GM15510 (cell line): ENCODE data around the gene CCSAP.

Experiments
- POLR2A ChIP-seq: IDR thresholded peaks from 3 replicates; pipeline ENCODE4 v1.6.1; 2011; ENCODE audit warnings: borderline replicate concordance; ENCODE audit not compliant: insufficient read length; ENCODE audit errors: extremely low read depth

CCSAP gene

DNA sequence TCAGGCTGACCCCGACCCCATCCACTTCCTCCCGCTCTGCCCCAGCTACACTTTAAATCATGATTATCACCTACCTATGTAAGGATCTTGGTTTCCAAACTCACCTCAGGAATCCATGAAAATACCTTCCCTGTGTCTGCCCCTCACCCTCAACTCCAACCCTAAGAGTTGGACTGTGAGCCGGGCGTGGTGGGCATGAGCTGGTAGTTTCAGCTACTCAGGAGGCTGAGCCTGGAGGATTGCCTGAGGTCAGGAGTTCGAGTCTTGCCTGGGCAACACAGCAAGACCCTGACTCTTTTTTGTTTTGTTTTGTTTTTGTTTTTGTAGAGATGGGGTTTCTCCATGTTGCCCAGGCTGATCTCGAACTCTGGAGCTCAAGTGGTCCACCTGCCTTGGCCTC lies 30.5 kb upstream of the CCSAP start:
- no peak for TF ChIP-seq POLR2A

DNA sequence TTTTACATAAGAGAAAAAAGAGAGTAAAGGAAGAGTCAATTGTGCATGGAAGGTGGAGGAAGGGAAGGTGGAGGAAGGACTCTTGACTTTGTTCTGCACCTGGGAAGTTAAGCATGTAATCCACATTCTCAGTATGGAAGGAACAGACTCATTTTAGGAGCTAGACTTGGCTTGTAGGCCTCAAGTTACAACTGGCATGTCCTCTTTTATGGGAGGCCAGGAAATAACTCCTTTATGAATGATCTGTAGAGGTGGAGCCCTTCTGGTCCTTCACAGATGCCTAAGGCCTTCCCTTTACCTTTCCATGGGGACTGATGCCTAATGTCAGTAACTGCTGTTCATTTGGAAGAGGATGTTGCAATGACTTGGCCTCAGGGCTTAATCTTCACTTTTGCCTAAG lies 29.4 kb upstream of the CCSAP start:
- TF ChIP-seq POLR2A: no peak

DNA sequence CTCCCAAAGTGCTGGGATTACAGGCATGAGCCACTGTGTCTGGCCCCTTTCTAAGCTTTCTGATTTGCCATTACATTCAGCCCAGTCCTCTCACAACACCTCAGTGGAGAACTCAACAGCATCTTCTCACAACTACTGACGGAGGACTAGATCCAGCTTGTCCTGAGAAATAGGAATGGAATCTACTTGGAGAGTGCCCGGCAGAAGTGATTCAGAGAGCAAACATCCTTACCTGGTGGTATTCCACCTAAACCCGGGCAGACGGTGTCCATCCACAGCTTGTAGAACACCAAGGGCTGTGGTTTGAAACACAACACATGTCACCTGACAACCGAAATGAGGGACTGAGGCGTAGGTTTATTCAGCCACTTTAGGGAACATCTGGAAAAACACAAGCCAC lies 28.8 kb upstream of the CCSAP start:
- no peak for TF ChIP-seq POLR2A

DNA sequence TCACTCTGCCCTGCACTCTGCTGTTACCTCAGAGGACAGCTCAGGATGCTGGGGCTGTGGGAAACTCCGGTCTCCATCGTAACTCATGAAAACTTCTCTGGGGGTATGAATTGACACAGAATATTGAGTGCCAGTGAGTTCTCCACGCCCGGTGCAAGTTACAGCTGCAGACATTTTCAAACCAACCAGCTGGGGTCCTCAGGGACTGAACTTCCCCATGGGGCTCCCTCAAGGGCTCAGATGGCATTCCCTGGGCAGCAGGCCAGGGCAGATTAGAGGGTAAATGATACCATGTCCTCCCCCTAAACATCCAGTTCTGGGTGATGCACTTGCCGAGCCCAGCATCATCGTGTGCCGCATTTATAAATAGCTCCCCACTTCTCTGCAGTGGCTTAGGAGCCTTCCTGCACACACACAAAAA lies 27.8 kb upstream of the CCSAP start:
- no peak for TF ChIP-seq POLR2A

DNA sequence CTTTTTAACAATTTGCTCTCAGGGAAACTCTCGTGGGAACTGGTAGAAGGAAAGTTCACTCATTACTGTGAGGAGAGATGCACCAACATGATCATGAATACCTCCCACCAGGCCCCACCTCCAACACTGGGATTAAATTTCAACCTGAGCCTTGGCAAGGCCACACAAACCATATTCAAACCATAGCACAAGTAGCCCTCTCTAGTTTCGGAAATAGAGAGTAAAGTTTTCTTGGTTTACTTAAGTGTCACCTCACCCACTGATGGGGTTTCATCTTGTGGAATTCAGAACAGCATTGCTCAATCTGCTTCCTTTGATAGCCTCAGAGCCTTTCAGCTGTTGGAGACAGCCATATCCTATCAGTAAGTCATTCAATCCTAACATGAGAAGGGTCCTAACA lies 25.5 kb upstream of the CCSAP start:
- TF ChIP-seq POLR2A: no peak

DNA sequence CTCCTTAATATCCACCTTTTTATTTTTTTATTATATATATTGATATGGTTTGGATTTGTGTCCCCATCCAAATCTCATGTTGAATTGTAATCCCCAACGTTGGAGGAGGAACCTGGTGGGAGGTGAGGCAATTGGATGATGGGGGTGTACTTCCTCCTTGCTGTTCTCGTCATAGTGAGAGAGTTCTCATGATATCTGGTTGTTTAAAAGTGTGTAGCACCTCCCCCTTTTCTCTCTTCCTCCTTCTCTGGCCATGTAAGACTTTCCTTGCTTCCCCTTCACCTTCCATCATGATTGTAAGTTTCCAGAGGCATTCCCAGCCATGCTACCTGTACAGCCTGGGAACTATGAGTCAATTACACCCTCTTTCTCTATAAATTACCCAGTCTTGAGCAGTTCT lies 22.7 kb upstream of the CCSAP start:
- TF ChIP-seq POLR2A: no peak

DNA sequence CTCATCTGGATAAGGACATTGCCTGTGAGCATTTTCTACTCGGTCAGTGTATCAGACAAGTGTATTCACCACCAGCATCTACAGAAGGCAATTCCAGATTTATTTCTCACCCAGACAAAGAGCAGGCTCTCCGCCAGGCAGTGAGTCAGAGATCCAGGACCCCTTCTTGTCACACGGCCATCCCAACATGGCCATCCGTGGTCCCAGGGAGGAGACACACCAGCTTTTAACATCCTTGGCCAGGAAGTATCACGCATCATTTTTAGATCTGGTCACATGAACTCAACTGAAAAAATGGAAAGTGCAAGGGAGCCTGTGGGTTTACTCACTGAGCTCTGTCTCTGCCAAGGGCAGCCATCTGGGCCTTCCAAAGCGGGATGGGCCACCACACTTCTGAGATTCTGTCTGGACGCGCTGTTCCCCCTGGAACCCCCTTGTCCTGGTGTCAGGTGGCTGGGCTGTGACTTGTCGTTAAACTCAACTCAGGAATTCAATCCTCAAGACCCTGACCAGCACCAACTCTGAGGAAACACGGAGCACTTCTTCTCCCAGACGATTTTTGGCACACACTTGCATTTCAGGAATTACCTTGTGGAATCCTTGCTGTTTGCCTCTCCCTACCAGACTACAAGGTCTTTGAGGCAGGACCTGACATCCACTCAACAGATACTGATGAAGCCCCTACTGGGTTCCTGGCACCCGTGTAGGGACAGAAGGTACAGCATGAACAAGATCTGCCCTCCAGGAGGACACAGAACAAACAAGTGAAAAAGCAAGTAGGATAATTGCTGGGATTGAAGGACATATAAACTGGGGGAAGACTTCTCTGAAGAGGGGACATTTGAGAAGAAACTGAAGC lies 21.6 kb upstream of the CCSAP start:
- no peak for TF ChIP-seq POLR2A

DNA sequence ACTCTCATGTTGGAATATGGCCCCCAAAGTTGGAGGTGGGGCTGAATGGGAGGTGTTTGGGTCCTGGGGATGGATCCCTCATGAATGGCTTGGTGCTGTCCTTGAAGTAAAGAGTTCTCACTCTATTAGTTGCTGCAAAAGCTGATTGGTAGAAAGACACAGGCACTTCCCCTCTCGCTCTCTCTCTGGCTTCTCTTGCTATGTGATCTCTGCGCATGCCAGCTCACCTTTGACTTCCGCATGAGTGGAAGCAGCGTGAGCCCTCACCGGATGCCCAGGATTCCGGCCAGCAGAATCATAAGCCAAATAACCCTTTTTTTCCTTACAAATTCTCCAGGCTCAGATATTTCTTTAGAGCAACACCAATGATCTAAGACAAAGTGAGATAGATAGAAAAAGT lies 20.9 kb upstream of the CCSAP start:
- TF ChIP-seq POLR2A: no peak

DNA sequence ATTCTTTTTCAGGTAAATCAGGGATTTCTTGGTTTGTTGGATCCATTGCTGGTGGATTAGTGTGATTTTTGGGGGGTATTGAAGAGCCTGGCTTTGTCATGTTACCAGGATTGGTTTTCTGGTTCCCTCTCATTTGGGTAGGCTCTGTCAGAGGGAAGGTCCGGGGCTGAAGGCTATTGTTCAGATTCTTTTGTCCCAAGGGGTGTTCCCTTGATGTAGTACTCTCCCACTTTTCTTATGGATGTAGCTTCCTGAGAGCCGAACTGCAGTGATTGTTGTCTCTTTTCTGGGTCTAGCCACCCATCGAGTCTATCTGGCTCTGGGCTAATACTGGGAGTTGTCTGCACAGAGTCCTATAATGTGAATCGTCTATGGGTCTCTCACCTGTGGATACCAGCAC lies 17.6 kb upstream of the CCSAP start:
- TF ChIP-seq POLR2A: no peak

DNA sequence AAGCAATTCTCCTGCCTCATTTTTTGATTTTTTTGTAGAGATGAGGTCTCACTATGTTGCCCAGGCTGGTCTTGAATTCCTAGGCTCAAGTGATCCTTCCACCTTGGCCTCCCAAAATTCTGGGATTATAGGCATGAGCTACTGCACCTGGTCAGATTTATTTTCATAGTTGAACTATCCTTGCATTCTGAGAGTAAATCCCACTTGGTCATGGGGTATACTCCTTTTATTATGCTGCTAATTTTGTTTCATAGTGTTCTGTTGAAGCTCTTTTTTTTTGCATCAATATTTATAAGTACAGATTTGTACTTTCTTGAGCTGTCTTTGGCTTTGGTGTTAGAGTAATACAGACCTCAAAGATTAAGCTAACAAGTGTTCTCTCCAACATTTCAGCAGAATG lies 12.8 kb upstream of the CCSAP start:
- TF ChIP-seq POLR2A: no peak

DNA sequence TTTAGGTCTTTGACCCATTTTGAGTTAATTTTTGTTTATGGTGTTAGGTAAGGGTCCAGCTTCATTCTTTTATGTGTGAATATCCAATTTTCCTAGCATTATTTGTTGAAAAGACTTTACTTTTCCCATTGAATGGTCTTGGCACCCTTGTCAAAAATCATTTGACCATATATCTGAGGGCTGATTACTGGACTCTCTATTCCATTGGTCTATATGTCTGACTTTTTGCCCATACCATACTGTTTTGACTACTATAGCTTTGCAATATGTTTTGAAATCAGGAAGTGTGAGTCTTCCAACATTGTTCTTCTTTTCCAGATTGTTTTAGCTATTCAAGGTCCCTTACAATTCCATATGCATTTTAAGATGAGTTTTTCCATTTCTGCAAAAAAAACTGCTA lies 11.4 kb upstream of the CCSAP start:
- TF ChIP-seq POLR2A: no peak

DNA sequence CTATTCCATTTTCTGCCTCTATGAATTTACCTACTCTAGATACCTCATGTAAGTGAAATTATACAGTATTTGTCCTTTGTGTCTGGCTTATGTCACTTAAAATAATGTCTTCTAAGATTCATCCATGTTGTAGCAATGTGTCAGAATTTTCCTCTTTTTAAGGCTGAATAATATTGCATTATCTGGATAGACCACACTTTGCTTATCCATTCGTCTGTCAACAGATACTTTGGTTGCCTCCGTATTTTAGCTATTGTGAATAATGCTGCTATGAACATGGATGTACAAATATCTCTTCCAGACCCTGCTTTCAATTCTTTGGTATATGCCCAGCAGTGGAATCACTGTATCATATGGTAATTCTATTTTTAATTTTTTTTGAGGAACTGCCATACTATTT lies 10.1 kb upstream of the CCSAP start:
- no peak for TF ChIP-seq POLR2A

DNA sequence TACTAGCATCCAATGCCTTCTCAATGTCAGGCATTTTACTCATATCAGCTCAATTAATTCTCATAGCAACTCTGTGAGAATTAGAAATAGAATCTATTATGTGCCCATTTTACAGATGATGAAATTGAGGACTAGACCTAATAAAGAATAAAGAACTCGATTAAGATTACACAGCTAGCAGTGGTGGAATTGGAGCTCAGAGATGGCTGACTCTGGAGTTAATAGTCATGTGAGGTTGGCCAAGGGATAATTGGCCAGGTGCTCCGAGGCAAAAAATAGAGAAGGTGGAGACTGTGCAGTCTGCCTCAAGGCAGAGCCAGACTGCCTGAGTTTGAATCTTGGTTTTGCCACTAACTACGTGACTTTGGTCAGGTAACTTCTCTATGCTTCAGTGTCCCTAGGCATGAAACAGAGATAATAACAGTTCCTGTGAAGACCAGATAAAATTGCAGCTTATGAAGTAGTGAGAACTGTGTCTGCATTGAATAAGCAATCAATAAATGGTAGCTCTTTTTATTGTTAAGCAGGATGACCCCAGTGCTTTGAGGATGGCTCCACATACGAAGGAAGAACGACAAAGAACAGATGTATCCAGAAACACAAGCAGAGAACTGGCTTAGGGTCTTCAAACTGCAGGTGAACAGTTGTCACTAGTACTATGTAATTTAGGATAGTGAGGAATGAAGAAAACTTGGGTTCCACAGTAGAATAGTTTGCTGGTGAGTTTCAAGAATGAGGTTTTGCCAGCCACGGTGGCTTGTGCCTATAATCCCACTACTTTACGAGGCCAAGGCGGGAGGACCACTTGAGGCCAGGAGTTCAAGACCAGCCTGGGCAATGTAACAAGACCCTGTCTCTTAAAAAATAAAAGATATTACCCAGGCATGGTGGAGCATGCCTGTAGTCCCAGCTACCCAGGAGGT lies 6.9 kb upstream of the CCSAP start:
- no peak for TF ChIP-seq POLR2A

DNA sequence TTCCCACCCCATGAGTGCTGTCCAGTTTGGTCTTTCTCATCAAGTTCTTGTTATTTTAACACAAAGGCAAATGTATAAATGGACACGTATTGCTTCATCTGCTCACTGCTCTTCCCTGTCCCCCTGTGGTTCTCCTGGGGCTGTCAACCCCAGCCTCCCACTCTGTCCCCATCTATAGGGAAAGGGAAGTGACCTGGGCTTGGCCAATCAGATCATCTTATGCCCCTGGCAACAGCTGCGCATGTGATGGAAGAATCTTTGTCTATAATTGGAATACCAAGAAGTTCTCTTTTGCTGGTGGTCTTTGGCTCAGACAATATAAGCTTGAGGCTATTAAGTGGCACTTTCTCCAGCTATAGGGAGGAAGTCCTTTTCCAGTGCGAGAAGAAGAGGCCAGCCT lies 4.7 kb upstream of the CCSAP start:
- TF ChIP-seq POLR2A: no peak

DNA sequence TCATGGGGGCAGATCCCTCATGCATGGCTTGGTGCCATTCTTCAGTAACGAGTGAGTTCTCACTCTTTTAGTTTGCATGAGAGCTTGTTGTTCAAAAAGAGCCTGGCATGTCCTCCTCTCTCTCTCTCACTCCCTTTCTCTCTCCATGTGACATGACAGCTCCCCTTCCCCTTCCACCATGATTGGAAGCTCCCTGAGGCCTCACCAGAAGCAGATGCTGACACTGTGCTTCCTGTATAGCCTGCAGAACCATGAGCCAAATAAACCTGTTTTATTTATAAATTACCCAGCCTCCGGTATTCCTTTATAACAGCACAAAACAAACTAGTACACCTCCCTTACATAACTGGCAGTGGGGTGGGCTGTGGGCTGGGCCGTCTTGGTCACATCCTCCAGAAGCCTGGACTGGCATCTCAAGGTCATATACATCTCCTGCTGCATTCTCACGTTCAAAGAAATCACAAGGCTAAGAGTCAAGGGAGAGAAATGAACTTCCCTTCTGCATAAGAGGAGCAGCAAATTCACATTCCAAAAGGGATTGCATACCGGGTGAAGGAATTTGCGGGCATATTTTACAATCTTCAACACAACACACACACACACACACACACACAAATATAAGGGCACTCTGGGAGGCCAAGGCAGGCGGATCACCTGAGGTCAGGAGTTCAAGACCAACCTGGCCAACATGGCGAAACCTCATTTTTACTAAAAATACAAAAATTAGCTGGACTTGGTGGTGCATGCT lies 2.3 kb upstream of the CCSAP start:
- TF ChIP-seq POLR2A: no peak
